ENCODE data around the gene HACD2. TPM values are rescaled to one million over a fixed set of nuclear protein-coding genes. Genes with fewer than 3 reads are reported as not detected.

The HACD2 gene
- total RNA-seq, 4 donors from 2014 or later = 50.9 to 72.9 (median 58.4) TPM

- no peak for TF ChIP-seq CTCF (IDR thresholded peaks at IDR 0.05; ENCODE audit: low read depth)
Observed at GRCh38 chr3:123609063-123609462, 24.2 kb upstream of the HACD2 start.

GRCh38 chr3:123608263-123608937, 23.5 kb upstream of the HACD2 start:
- no peak for TF ChIP-seq CTCF (IDR thresholded peaks at IDR 0.05; ENCODE audit: low read depth)

- TF ChIP-seq CTCF (IDR thresholded peaks at IDR 0.05; ENCODE audit: low read depth) = no peak
Observed at GRCh38 chr3:123606527-123606926, 21.7 kb upstream of the HACD2 start.

- no peak for TF ChIP-seq CTCF (IDR thresholded peaks at IDR 0.05; ENCODE audit: low read depth)
Observed at GRCh38 chr3:123605789-123606234, 21.0 kb upstream of the HACD2 start.

DNA sequence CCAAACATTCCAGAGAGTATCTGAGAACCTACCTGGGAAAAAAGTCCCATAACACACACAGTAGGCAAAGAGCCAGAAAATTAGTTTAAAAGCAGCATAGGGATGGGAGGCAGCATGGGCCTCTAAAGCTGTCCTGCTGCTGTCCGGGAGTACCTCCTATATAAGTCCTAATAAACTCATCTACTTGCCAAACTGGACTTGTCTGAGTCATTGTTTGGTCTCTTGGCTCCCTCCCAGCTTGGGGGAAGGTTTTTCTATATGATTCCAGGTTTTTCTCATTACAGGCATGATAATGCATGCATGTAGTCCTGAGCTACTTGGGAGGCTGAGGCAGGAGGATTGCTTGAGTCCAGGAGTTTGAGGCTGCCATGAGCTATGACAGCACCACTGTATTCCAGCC, 17.5 kb upstream of the HACD2 start:
- TF ChIP-seq CTCF (IDR thresholded peaks at IDR 0.05; ENCODE audit: low read depth) = no peak

DNA sequence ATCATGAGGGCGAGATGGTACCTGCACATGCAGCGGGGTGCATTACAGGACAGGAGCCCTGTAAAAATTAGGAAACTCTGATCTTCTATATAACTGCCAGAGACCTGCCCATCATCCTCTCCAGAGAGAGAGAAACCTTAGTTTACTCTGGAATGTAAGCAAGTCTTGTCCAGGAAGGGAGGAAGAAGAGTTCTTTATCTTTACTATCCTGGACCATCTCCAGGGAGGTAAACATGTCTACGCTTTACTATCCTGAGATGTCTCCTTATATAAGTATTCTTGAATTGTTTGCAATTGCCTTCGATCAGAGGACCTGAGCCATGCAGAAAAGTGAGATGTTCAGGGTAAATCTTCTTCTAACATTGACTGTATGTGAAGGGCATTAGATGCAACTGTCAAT, 12.7 kb upstream of the HACD2 start:
- no peak for TF ChIP-seq CTCF (IDR thresholded peaks at IDR 0.05; ENCODE audit: low read depth)

- no peak for TF ChIP-seq CTCF (IDR thresholded peaks at IDR 0.05; ENCODE audit: low read depth)
Observed at GRCh38 chr3:123595396-123596180, 10.7 kb upstream of the HACD2 start.

All from subcutaneous adipose tissue (tissue), 4 donors.